Measurements from ENCODE around the gene EPHA4. TPM values are rescaled to one million over a fixed set of nuclear protein-coding genes. Genes with fewer than 3 reads are reported as not detected.

The EPHA4 gene
- total and polyA plus RNA-seq, 2 of the 4 experiments (the other 2 are of a cell fraction), result 36.9 to 132 TPM

- dilution Hi-C loops (cut with HindIII; ENCODE audit: low sequenced_read_pairs, unreplicated experiment), result no loop called here
- ChIA-PET CTCF (interaction anchor here (0.7 kb wide), 1 partner anchor 986 kb away, joined by 4 read pairs; no protein-coding TSS in a partner anchor), POLR2A (ENCODE audit: unreplicated experiment) (no interaction called here)
- Histone ChIP-seq H3K4me2 (ENCODE audit: low read depth, low read length) (no peak overlapping the region), H3K79me1 (ENCODE audit: low read depth in 1 of 2, low read length in 2 of 2) (no peaks in the 10 kb centered on the region), H2BK120ac (ENCODE audit: low read depth, low read length) (no peak overlapping the region), H2AFZ (replicated peaks; ENCODE audit: low read length, poor library complexity) (no peak overlapping the region), H4K20me1 (ENCODE audit: insufficient read depth, low read length) (no peaks in the 10 kb centered on the region), H3K9ac (ENCODE audit: low read depth, low read length) (no peak overlapping the region), H3K4me3 (ENCODE audit: insufficient read depth, low read depth, low read length) (no peak overlapping the region), H2AK9ac (replicated peaks; ENCODE audit: low read depth, low read length, poor library complexity) (no peak overlapping the region), H2BK5ac (ENCODE audit: low read depth, low read length, poor library complexity, severe bottlenecking) (no peak overlapping the region), H4K8ac (ENCODE audit: low read depth in 2 of 2, low read length in 2 of 2) (no peak overlapping the region), H3K4me1 (ENCODE audit: control insufficient read depth, insufficient read depth, low read length) (peaks cover 5% of the 10 kb centered on the region), H2BK15ac (ENCODE audit: low read depth, low read length) (no peak overlapping the region), H3K9me3 (ENCODE audit: control insufficient read depth, insufficient read depth, low read length) (peaks cover 3% of the 10 kb centered on the region; the same call in 1 of the 2 replicates), H3K18ac (ENCODE audit: low read depth, low read length) (no peak overlapping the region), H3K9me1 (ENCODE audit: insufficient read depth, low read length) (peaks cover 6% of the 10 kb centered on the region), H3K4ac (ENCODE audit: low read depth, low read length) (0 out of 2 replicates have a peak overlapping the region, but pooled peaks have one; percentile 39), H3K27ac (ENCODE audit: insufficient read depth, low read length) (no peak overlapping the region), H2BK20ac (ENCODE audit: low read depth, low read length) (no peak overlapping the region), H4K5ac (ENCODE audit: low read depth, low read length) (no peak overlapping the region), H3K23ac (ENCODE audit: low read depth, low read length) (no peak overlapping the region), H3K27me3 (ENCODE audit: control insufficient read depth, insufficient read depth, low read length) (no peaks in the 10 kb centered on the region), H3K36me3 (ENCODE audit: control insufficient read depth, insufficient read depth, low read length) (no peaks in the 10 kb centered on the region), H3K56ac (ENCODE audit: extremely low read depth, insufficient read depth, low read length) (no peak overlapping the region), H2AK5ac (ENCODE audit: low read depth, low read length) (no peak overlapping the region), H4K91ac (ENCODE audit: insufficient read depth, low read depth, low read length) (no peak overlapping the region), H3K14ac (replicated peaks; ENCODE audit: low read depth, low read length) (no peak overlapping the region)
- BruUV-seq (replicated peaks), result no TSS peak
- in situ Hi-C loops (cut with MboI; ENCODE audit: low sequenced_read_pairs), result no loop called here
- DNase-seq, result peak; percentile 80
- ATAC-seq (ENCODE audit: low read depth), result peak; percentile 98
- TF ChIP-seq RAD21 (IDR thresholded peaks at IDR 0.05; ENCODE audit: low read length), result no peak
- peak; percentile 31 for TF ChIP-seq RCOR1 (IDR thresholded peaks at IDR 0.05; ENCODE audit: insufficient replicate concordance, low read length)
- peak; percentile 13; the same call in 1 of the 2 replicates for TF ChIP-seq BHLHE40 (IDR thresholded peaks at IDR 0.05; ENCODE audit: low read depth, low read length)
- no CpG with 5 or more reads among the region's 1 CpG for WGBS, 2 experiments (ENCODE audit: extremely low coverage in 2 of 2, insufficient read length in 1 of 2)
- intact Hi-C loops (cut with micrococcal nuclease), result no loop called here
Observed at GRCh38 chr2:221402072-221402471, 170.0 kb downstream of the EPHA4 start.
